Activated CD4-positive, alpha-beta memory T cell treated with anti-CD3 and anti-CD28 coated beads for 36 hours (primary cell): ENCODE measurements around the gene PTHLH. TPM values are rescaled to one million over a fixed set of nuclear protein-coding genes. Genes with fewer than 3 reads are reported as not detected.
A peak's percentile ranks its signal among the peaks of the same experiment; 100 is the strongest.

Source experiments
- CTCF ChIA-PET: fragments of 350-600 bp; sonication (Branson Sonifier 250); formaldehyde crosslinking; loops from one replicate; lab custom pipeline; 2021; ENCODE audit warnings: antibody characterized with exemption, inconsistent platforms; lab: Charles Lee
- POLR2A ChIA-PET: fragments of 350-600 bp; sonication (Branson Sonifier 250); formaldehyde crosslinking; loops from one replicate; lab custom pipeline; 2021; ENCODE audit warnings: antibody characterized with exemption; lab: Charles Lee
- DNase-seq: peaks from one replicate; pipeline ENCODE4 v3.0.0-alpha.2; 2020
- H3K27ac Mint-ChIP-seq: one replicate; pipeline ENCODE4 v1.8.0; 2021; ENCODE audit warnings: mixed read lengths
- H3K27me3 Mint-ChIP-seq: one replicate; pipeline ENCODE4 v1.8.0; 2021; ENCODE audit warnings: mixed read lengths
- H3K36me3 Mint-ChIP-seq: one replicate; pipeline ENCODE4 v1.8.0; 2021; ENCODE audit warnings: mixed read lengths
- H3K4me1 Mint-ChIP-seq: one replicate; pipeline ENCODE4 v1.8.0; 2021; ENCODE audit warnings: low read depth, mixed read lengths
- H3K4me3 Mint-ChIP-seq: one replicate; pipeline ENCODE4 v1.8.0; 2021; ENCODE audit warnings: mild to moderate bottlenecking, mixed read lengths
- H3K9me3 Mint-ChIP-seq: one replicate; pipeline ENCODE4 v1.8.0; 2021; ENCODE audit warnings: mixed read lengths
- intact Hi-C: fragments of 100-400 bp; cut with micrococcal nuclease; formaldehyde crosslinking; loops from one replicate; pipeline ENCODE4 v1.15.1; 2023
- total RNA-seq, 2 experiments: library from RNA; stranded (reverse); gene quantifications; one replicate each; pipeline ENCODE4 v1.2.3, GENCODE V29; 2021

Gene PTHLH
- total RNA-seq, 2 experiments from 2014 or later, result 0.12 TPM; not detected in 1

DNA sequence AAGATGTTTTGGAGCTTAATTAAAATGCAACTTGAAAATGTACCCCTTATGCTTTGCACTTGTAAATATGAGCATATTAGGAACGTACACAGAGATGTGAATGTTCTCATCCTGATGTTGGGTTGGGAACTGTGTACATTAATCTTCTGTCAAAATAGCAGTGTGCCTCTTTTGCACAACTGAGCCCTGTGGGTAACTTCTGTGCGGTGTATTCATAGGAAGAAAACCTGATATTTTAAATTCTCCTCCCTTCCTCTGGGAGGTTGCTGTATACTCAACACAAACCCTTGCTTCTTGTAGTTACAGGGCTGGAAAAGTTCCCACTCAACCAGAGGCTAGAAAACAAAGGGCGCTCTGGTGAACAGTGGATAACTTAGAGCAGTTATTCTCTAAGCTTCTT, 18.7 kb downstream of the PTHLH start:
- H3K27ac Mint-ChIP-seq, result no peak overlapping the region
- H3K27me3 Mint-ChIP-seq, result peaks cover 9% of the 10 kb centered on the region
- H3K9me3 Mint-ChIP-seq, result no peaks in the 10 kb centered on the region
- H3K4me3 Mint-ChIP-seq, result no peak overlapping the region
- intact Hi-C loops, result no loop called here
- no peak for DNase-seq
- ChIA-PET CTCF (interaction anchor here (1.2 kb wide), 1 partner anchor 13 kb away, joined by 3 read pairs; no protein-coding TSS in a partner anchor), POLR2A (no interaction called here)
- H3K36me3 Mint-ChIP-seq, result no peaks in the 10 kb centered on the region
- no peaks in the 10 kb centered on the region for H3K4me1 Mint-ChIP-seq

DNA sequence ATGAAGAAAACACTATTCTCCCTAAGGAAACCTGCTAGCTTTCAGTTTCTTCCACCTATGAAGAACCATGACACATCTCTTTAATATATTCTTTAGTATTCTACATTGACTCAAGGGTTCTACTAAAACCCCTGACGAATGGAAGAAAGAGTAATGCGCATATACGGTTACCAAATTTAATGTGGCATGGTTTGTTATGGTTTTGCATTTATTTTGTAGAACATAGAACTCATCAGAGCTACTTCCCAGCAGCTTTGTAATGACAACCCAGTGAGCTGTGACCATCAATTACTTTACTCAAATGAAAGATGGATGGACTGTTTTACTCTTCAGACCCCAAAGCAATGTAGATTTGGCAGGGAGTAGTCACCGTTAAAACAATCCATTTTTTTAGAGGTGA, 19.2 kb downstream of the PTHLH start:
- Mint-ChIP-seq H3K27me3 (peaks cover 8% of the 10 kb centered on the region), H3K27ac (no peak overlapping the region), H3K4me3 (no peak overlapping the region), H3K9me3 (no peaks in the 10 kb centered on the region), H3K4me1 (no peaks in the 10 kb centered on the region), H3K36me3 (no peaks in the 10 kb centered on the region)
- ChIA-PET POLR2A (no interaction called here), CTCF (interaction anchor here (1.2 kb wide), 1 partner anchor 13 kb away, joined by 3 read pairs; no protein-coding TSS in a partner anchor)
- DNase-seq, result no peak
- intact Hi-C loops, result no loop called here

DNA sequence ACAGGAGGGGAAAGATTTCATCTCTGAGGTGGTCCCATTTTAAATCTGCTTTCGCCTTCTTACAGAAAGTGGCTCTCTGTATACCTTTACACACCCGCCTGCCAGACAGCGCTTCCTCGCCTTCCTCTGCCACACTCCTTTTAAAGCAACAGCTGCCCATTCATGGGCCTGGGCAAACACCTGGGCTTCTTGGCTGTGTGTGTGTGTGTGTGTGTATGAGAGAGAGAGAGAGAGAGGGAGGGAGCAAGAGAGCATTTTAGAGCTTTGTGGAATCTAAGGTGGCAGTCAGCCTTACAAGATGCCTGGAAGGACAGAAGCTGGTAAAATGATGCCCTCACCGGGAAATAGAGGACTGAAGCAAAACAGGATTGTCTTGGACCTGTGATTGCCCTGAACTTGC, 20.0 kb downstream of the PTHLH start:
- CTCF ChIA-PET, result no interaction called here
- H3K27me3 Mint-ChIP-seq, result peaks cover 8% of the 10 kb centered on the region
- POLR2A ChIA-PET, result no interaction called here
- H3K36me3 Mint-ChIP-seq, result no peaks in the 10 kb centered on the region
- intact Hi-C loops, result no loop called here
- H3K4me3 Mint-ChIP-seq, result no peak overlapping the region
- H3K9me3 Mint-ChIP-seq, result no peaks in the 10 kb centered on the region
- H3K27ac Mint-ChIP-seq, result no peak overlapping the region
- no peak for DNase-seq
- no peaks in the 10 kb centered on the region for H3K4me1 Mint-ChIP-seq

GRCh38 chr12:27951898-27952297, 20.6 kb downstream of the PTHLH start:
- Mint-ChIP-seq H3K4me3 (no peak overlapping the region), H3K27me3 (peaks cover 8% of the 10 kb centered on the region), H3K36me3 (no peaks in the 10 kb centered on the region), H3K27ac (no peak overlapping the region), H3K4me1 (no peaks in the 10 kb centered on the region), H3K9me3 (no peaks in the 10 kb centered on the region)
- CTCF ChIA-PET, result interaction anchor here (0.6 kb wide), 1 partner anchor 16 kb away, joined by 3 read pairs; no protein-coding TSS in a partner anchor
- intact Hi-C loops, result no loop called here
- POLR2A ChIA-PET, result no interaction called here
- no peak for DNase-seq

DNA sequence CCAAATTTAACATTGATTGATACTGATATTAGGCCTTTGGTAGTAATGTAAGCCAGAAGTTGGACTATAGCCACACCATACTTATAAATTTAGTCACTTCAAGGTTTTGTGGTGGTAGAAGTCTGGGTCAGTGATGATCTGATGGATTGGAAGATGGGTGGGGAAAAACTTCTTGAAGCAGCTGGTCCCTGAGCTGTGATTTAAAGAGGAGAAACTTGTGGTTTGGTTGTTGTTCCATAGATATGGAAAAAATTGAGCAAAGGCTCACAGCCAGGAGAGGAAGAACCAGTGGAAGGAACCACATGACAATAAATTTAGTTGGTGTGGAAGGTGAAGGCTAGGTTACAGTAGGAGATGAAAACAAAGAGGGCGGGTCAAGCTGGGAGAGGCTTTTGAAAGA, 26.1 kb downstream of the PTHLH start:
- ChIA-PET POLR2A (no interaction called here), CTCF (interaction anchor here (0.9 kb wide), 1 partner anchor 214 kb away, joined by 3 read pairs; no protein-coding TSS in a partner anchor)
- Mint-ChIP-seq H3K4me1 (no peaks in the 10 kb centered on the region), H3K9me3 (no peaks in the 10 kb centered on the region), H3K27ac (no peak overlapping the region), H3K4me3 (no peak overlapping the region), H3K27me3 (peaks cover 10% of the 10 kb centered on the region), H3K36me3 (no peaks in the 10 kb centered on the region)
- no peak for DNase-seq
- intact Hi-C loops, result no loop called here

- intact Hi-C loops, result loop anchor here (1.0 to 2.0 kb wide), 2 partner anchors 118 to 208 kb away; no protein-coding TSS in a partner anchor
- ChIA-PET POLR2A (no interaction called here), CTCF (interaction anchor here (0.7 to 6.1 kb wide), 21 partner anchors 9 to 683 kb away, joined by 3 to 102 read pairs (median 4); partner anchors contain the start of gene MRPS35)
- H3K4me1 Mint-ChIP-seq, result no peaks in the 10 kb centered on the region
- H3K9me3 Mint-ChIP-seq, result no peaks in the 10 kb centered on the region
- H3K36me3 Mint-ChIP-seq, result no peaks in the 10 kb centered on the region
- no peak overlapping the region for H3K4me3 Mint-ChIP-seq
- H3K27me3 Mint-ChIP-seq, result peaks cover 8% of the 10 kb centered on the region
- H3K27ac Mint-ChIP-seq, result no peak overlapping the region
- DNase-seq, result peak; percentile 87
These were observed 31.7 kb downstream of the PTHLH start for GRCh38 chr12:27940756-27941402.

DNA sequence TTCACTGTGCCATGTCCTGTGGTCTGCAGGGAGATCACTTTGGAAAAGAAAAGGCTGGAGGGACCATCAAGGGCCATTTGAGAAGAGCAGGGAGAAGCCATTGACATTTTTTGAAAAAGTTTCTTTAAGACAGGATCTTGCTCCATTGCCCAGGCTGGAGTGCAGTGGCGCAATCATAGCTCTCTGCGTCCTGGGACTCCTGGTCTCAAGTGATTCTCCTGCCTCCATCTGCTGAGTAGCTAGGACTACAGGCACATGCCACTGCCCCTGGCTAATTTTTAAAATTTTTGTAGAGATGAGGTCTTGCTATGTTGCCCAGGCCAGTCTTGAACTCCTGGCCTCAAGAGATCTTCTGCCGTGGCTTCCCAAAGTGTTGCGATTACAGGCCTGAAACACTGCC, 32.3 kb downstream of the PTHLH start:
- Mint-ChIP-seq H3K36me3 (no peaks in the 10 kb centered on the region), H3K9me3 (no peaks in the 10 kb centered on the region), H3K27me3 (peaks cover 8% of the 10 kb centered on the region), H3K27ac (no peak overlapping the region), H3K4me3 (no peak overlapping the region), H3K4me1 (no peaks in the 10 kb centered on the region)
- intact Hi-C loops, result loop anchor here (1.0 to 2.0 kb wide), 2 partner anchors 117 to 207 kb away; no protein-coding TSS in a partner anchor
- ChIA-PET CTCF (interaction anchor here (0.6 to 6.1 kb wide), 17 partner anchors 8 to 529 kb away, joined by 3 to 102 read pairs (median 4); partner anchors contain the start of gene MRPS35), POLR2A (no interaction called here)
- no peak for DNase-seq

- Mint-ChIP-seq H3K4me1 (no peaks in the 10 kb centered on the region), H3K4me3 (no peak overlapping the region), H3K27ac (no peak overlapping the region), H3K27me3 (peaks cover 4% of the 10 kb centered on the region), H3K9me3 (no peaks in the 10 kb centered on the region), H3K36me3 (no peaks in the 10 kb centered on the region)
- ChIA-PET POLR2A (no interaction called here), CTCF (no interaction called here)
- no peak for DNase-seq
- intact Hi-C loops, result no loop called here
These were observed 34.8 kb downstream of the PTHLH start for GRCh38 chr12:27937768-27938167.

DNA sequence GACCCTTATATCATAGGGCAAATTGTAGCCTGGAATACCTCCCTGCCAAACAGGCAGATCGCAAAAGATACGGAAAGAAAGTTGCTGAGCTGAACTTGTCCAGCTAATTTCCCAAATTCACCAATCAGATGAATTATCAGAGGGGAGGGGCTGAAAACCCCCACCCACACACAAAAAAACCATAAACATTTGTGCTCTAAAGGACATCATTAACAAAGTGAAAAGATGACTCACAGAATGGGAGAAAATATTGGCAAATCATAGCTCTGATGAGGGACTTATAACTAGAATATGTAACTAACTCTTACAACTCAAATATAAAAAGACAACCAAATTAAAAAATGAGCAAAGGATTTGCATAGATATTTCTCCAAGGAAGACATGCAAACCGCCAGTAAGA, 36.3 kb downstream of the PTHLH start:
- DNase-seq, result no peak
- intact Hi-C loops, result no loop called here
- Mint-ChIP-seq H3K9me3 (no peaks in the 10 kb centered on the region), H3K36me3 (no peaks in the 10 kb centered on the region), H3K4me1 (peaks cover 3% of the 10 kb centered on the region), H3K4me3 (no peak overlapping the region), H3K27me3 (peaks cover 1% of the 10 kb centered on the region), H3K27ac (no peak overlapping the region)
- POLR2A ChIA-PET, result no interaction called here
- CTCF ChIA-PET, result interaction anchor here (0.7 to 2.1 kb wide), 2 partner anchors 15 to 203 kb away, joined by 3 to 11 read pairs; no protein-coding TSS in a partner anchor

GRCh38 chr12:27934276-27934675, 38.3 kb downstream of the PTHLH start:
- intact Hi-C loops, result no loop called here
- H3K9me3 Mint-ChIP-seq, result no peaks in the 10 kb centered on the region
- POLR2A ChIA-PET, result no interaction called here

GRCh38 chr12:27931390-27931789, 41.1 kb downstream of the PTHLH start:
- H3K27me3 Mint-ChIP-seq, result peaks cover 1% of the 10 kb centered on the region
- ChIA-PET CTCF (interaction anchor here (0.9 kb wide), 1 partner anchor 9 kb away, joined by 4 read pairs; no protein-coding TSS in a partner anchor), POLR2A (no interaction called here)
- no peaks in the 10 kb centered on the region for H3K36me3 Mint-ChIP-seq
- no peaks in the 10 kb centered on the region for H3K9me3 Mint-ChIP-seq
- no peak for DNase-seq
- H3K4me1 Mint-ChIP-seq, result peaks cover 3% of the 10 kb centered on the region
- intact Hi-C loops, result no loop called here
- H3K4me3 Mint-ChIP-seq, result no peak overlapping the region
- no peak overlapping the region for H3K27ac Mint-ChIP-seq

More at GRCh38 chr12:27934276-27934675, 38.3 kb downstream of the PTHLH start:
- Mint-ChIP-seq H3K4me1 (peaks cover 3% of the 10 kb centered on the region), H3K27ac (no peak overlapping the region), H3K4me3 (no peak overlapping the region), H3K27me3 (peaks cover 1% of the 10 kb centered on the region), H3K36me3 (no peaks in the 10 kb centered on the region)
- CTCF ChIA-PET, result no interaction called here
- DNase-seq, result no peak

GRCh38 chr12:27927347-27927746, 45.2 kb downstream of the PTHLH start:
- intact Hi-C loops, result no loop called here
- ChIA-PET POLR2A (no interaction called here), CTCF (interaction anchor here (1.2 kb wide), 1 partner anchor 12 kb away, joined by 3 read pairs; no protein-coding TSS in a partner anchor)
- DNase-seq, result no peak
- Mint-ChIP-seq H3K27me3 (peaks cover 2% of the 10 kb centered on the region), H3K9me3 (no peaks in the 10 kb centered on the region), H3K4me3 (no peak overlapping the region), H3K4me1 (peaks cover 3% of the 10 kb centered on the region), H3K36me3 (no peaks in the 10 kb centered on the region), H3K27ac (no peak overlapping the region)
